AG09319 (cell line): ENCODE measurements around the gene ERI3.

Experiments
- DNase-seq: peaks from one replicate; pipeline ENCODE4 v3.0.0-alpha.2; 2010; ENCODE audit warnings: low read depth; ENCODE audit errors: extremely low read depth
- CTCF ChIP-seq: IDR thresholded peaks from 2 replicates; pipeline ENCODE4 v1.5.1; 2011; ENCODE audit warnings: low read depth, mild to moderate bottlenecking, inconsistent platforms, low read length, moderate library complexity

Gene ERI3

GRCh38 chr1:44334968-44335367 lies 20.1 kb downstream of the ERI3 start:
- TF ChIP-seq CTCF = no peak
- no peak for DNase-seq

GRCh38 chr1:44333376-44333775 lies 21.7 kb downstream of the ERI3 start:
- no peak for DNase-seq
- TF ChIP-seq CTCF = no peak

GRCh38 chr1:44332505-44332904 lies 22.6 kb downstream of the ERI3 start:
- no peak for TF ChIP-seq CTCF
- no peak for DNase-seq

- TF ChIP-seq CTCF = no peak
- DNase-seq = no peak
Observed at GRCh38 chr1:44330935-44331334, 24.1 kb downstream of the ERI3 start.

GRCh38 chr1:44328671-44329416 lies 26.2 kb downstream of the ERI3 start:
- no peak for TF ChIP-seq CTCF
- DNase-seq = no peak

- peak; percentile 100 for DNase-seq
- no peak for TF ChIP-seq CTCF
Observed at GRCh38 chr1:44327679-44328491, 27.2 kb downstream of the ERI3 start.

GRCh38 chr1:44326821-44327465 lies 28.1 kb downstream of the ERI3 start:
- TF ChIP-seq CTCF = no peak
- no peak for DNase-seq
